ENCODE measurements around the gene GRB10. TPM values are rescaled to one million over a fixed set of nuclear protein-coding genes. Genes with fewer than 3 reads are reported as not detected.
"Not testable (repeated sequence)": the region's sequence is repeated elsewhere in the genome, so short reads cannot be mapped to it uniquely, and the experiment has no call there.

The GRB10 gene
- total RNA-seq, 2 donors from 2014 or later: 1.1 to 1.7 TPM

- no peak overlapping the region for H3K27ac Mint-ChIP-seq
- H3K4me3 Mint-ChIP-seq: no peak overlapping the region
- no peak for ATAC-seq (replicated peaks)
- H3K4me1 Mint-ChIP-seq: no peaks in the 10 kb centered on the region
- H3K36me3 Mint-ChIP-seq (ENCODE audit: low read depth): no peaks in the 10 kb centered on the region
- no peaks in the 10 kb centered on the region for H3K27me3 Mint-ChIP-seq
- H3K9me3 Mint-ChIP-seq: no peaks in the 10 kb centered on the region
These were observed 28.5 kb downstream of the GRB10 start for GRCh38 chr7:50754241-50754640.

- no peak overlapping the region for H3K27ac Mint-ChIP-seq
- no peak overlapping the region for H3K4me3 Mint-ChIP-seq
- ATAC-seq (replicated peaks): no peak
- H3K36me3 Mint-ChIP-seq (ENCODE audit: low read depth): no peaks in the 10 kb centered on the region
- H3K27me3 Mint-ChIP-seq: no peaks in the 10 kb centered on the region
- no peaks in the 10 kb centered on the region for H3K9me3 Mint-ChIP-seq
- no peaks in the 10 kb centered on the region for H3K4me1 Mint-ChIP-seq
These were observed 30.3 kb downstream of the GRB10 start for GRCh38 chr7:50752422-50752821.

GRCh38 chr7:50751146-50751545 lies 31.6 kb downstream of the GRB10 start:
- Mint-ChIP-seq H3K27ac (no peak overlapping the region), H3K27me3 (no peaks in the 10 kb centered on the region), H3K36me3 (ENCODE audit: low read depth) (no peaks in the 10 kb centered on the region), H3K4me3 (no peak overlapping the region), H3K9me3 (no peaks in the 10 kb centered on the region), H3K4me1 (no peaks in the 10 kb centered on the region)
- no peak for ATAC-seq (replicated peaks)

GRCh38 chr7:50749896-50750295 lies 32.8 kb downstream of the GRB10 start:
- no peaks in the 10 kb centered on the region for H3K27me3 Mint-ChIP-seq
- no peak overlapping the region for H3K4me3 Mint-ChIP-seq
- no peaks in the 10 kb centered on the region for H3K36me3 Mint-ChIP-seq (ENCODE audit: low read depth)
- H3K27ac Mint-ChIP-seq: no peak overlapping the region
- no peak for ATAC-seq (replicated peaks)
- no peaks in the 10 kb centered on the region for H3K4me1 Mint-ChIP-seq
- H3K9me3 Mint-ChIP-seq: no peaks in the 10 kb centered on the region

GRCh38 chr7:50748472-50748871 lies 34.2 kb downstream of the GRB10 start:
- Mint-ChIP-seq H3K9me3 (no peaks in the 10 kb centered on the region), H3K4me1 (no peaks in the 10 kb centered on the region), H3K4me3 (no peak overlapping the region), H3K27me3 (no peaks in the 10 kb centered on the region), H3K36me3 (ENCODE audit: low read depth) (no peaks in the 10 kb centered on the region), H3K27ac (no peak overlapping the region)
- ATAC-seq (replicated peaks): no peak

GRCh38 chr7:50745835-50746234 lies 36.9 kb downstream of the GRB10 start:
- H3K27ac Mint-ChIP-seq: no peak overlapping the region
- no peaks in the 10 kb centered on the region for H3K9me3 Mint-ChIP-seq
- H3K4me3 Mint-ChIP-seq: no peak overlapping the region
- no peaks in the 10 kb centered on the region for H3K27me3 Mint-ChIP-seq
- no peaks in the 10 kb centered on the region for H3K36me3 Mint-ChIP-seq (ENCODE audit: low read depth)
- no peak for ATAC-seq (replicated peaks)
- H3K4me1 Mint-ChIP-seq: peaks cover 2% of the 10 kb centered on the region

GRCh38 chr7:50745336-50745735 lies 37.4 kb downstream of the GRB10 start:
- no peaks in the 10 kb centered on the region for H3K27me3 Mint-ChIP-seq
- ATAC-seq (replicated peaks): no peak
- peaks cover 4% of the 10 kb centered on the region for H3K4me1 Mint-ChIP-seq
- H3K36me3 Mint-ChIP-seq (ENCODE audit: low read depth): no peaks in the 10 kb centered on the region
- no peaks in the 10 kb centered on the region for H3K9me3 Mint-ChIP-seq
- H3K27ac Mint-ChIP-seq: no peak overlapping the region
- H3K4me3 Mint-ChIP-seq: no peak overlapping the region

- no peak overlapping the region for H3K4me3 Mint-ChIP-seq
- peaks cover 5% of the 10 kb centered on the region for H3K9me3 Mint-ChIP-seq
- H3K27me3 Mint-ChIP-seq: no peaks in the 10 kb centered on the region
- H3K36me3 Mint-ChIP-seq (ENCODE audit: low read depth): no peaks in the 10 kb centered on the region
- no peak for ATAC-seq (replicated peaks)
- H3K4me1 Mint-ChIP-seq: peaks cover 16% of the 10 kb centered on the region
- H3K27ac Mint-ChIP-seq: no peak overlapping the region
These were observed 38.8 kb downstream of the GRB10 start for GRCh38 chr7:50743893-50744292.

GRCh38 chr7:50743016-50743415 lies 39.7 kb downstream of the GRB10 start:
- Mint-ChIP-seq H3K4me1 (peaks cover 16% of the 10 kb centered on the region), H3K27me3 (no peaks in the 10 kb centered on the region), H3K27ac (no peak overlapping the region), H3K9me3 (peaks cover 5% of the 10 kb centered on the region), H3K4me3 (no peak overlapping the region), H3K36me3 (ENCODE audit: low read depth) (no peaks in the 10 kb centered on the region)
- ATAC-seq (replicated peaks): no peak

GRCh38 chr7:50742401-50742800 lies 40.3 kb downstream of the GRB10 start:
- ATAC-seq (replicated peaks): no peak
- Mint-ChIP-seq H3K36me3 (ENCODE audit: low read depth) (no peaks in the 10 kb centered on the region), H3K9me3 (peaks cover 5% of the 10 kb centered on the region), H3K4me1 (peaks cover 16% of the 10 kb centered on the region), H3K27ac (no peak overlapping the region), H3K4me3 (no peak overlapping the region), H3K27me3 (no peaks in the 10 kb centered on the region)

GRCh38 chr7:50739744-50740435 lies 42.8 kb downstream of the GRB10 start:
- Mint-ChIP-seq H3K4me3 (peak overlapping the region; percentile 79), H3K4me1 (peaks cover 16% of the 10 kb centered on the region), H3K9me3 (peaks cover 5% of the 10 kb centered on the region), H3K27me3 (no peaks in the 10 kb centered on the region), H3K36me3 (ENCODE audit: low read depth) (no peaks in the 10 kb centered on the region), H3K27ac (peak overlapping the region; percentile 89)
- ATAC-seq (replicated peaks): peak; percentile 100

GRCh38 chr7:50738932-50739331 lies 43.8 kb downstream of the GRB10 start:
- peaks cover 16% of the 10 kb centered on the region for H3K4me1 Mint-ChIP-seq
- no peaks in the 10 kb centered on the region for H3K27me3 Mint-ChIP-seq
- peak overlapping the region; percentile 79 for H3K4me3 Mint-ChIP-seq
- no peaks in the 10 kb centered on the region for H3K36me3 Mint-ChIP-seq (ENCODE audit: low read depth)
- peak overlapping the region; percentile 89 for H3K27ac Mint-ChIP-seq
- ATAC-seq (replicated peaks): no peak
- peaks cover 5% of the 10 kb centered on the region for H3K9me3 Mint-ChIP-seq

- H3K4me3 Mint-ChIP-seq; H3K9me3 Mint-ChIP-seq; H3K27ac Mint-ChIP-seq; H3K36me3 Mint-ChIP-seq (ENCODE audit: low read depth); ATAC-seq (replicated peaks); H3K27me3 Mint-ChIP-seq: not testable (repeated sequence)
- H3K4me1 Mint-ChIP-seq: peaks cover 14% of the 10 kb centered on the region
These were observed 46.9 kb downstream of the GRB10 start for GRCh38 chr7:50735836-50736235.

- H3K4me3 Mint-ChIP-seq: no peak overlapping the region
- H3K27ac Mint-ChIP-seq: no peak overlapping the region
- ATAC-seq (replicated peaks): no peak
These were observed 47.4 kb downstream of the GRB10 start for GRCh38 chr7:50735333-50735732.

GRCh38 chr7:50734246-50734645 lies 48.5 kb downstream of the GRB10 start:
- Mint-ChIP-seq H3K4me3 (no peak overlapping the region), H3K36me3 (ENCODE audit: low read depth) (no peaks in the 10 kb centered on the region), H3K27me3 (no peaks in the 10 kb centered on the region), H3K9me3 (no peaks in the 10 kb centered on the region), H3K27ac (no peak overlapping the region), H3K4me1 (peaks cover 2% of the 10 kb centered on the region)
- no peak for ATAC-seq (replicated peaks)

More at GRCh38 chr7:50735333-50735732, 47.4 kb downstream of the GRB10 start:
- Mint-ChIP-seq H3K36me3 (ENCODE audit: low read depth) (no peaks in the 10 kb centered on the region), H3K4me1 (peaks cover 12% of the 10 kb centered on the region), H3K9me3 (peaks cover 5% of the 10 kb centered on the region), H3K27me3 (no peaks in the 10 kb centered on the region)

GRCh38 chr7:50733552-50733951 lies 49.1 kb downstream of the GRB10 start:
- Mint-ChIP-seq H3K27me3 (no peaks in the 10 kb centered on the region), H3K36me3 (ENCODE audit: low read depth) (no peaks in the 10 kb centered on the region), H3K4me3 (no peak overlapping the region), H3K4me1 (no peaks in the 10 kb centered on the region), H3K27ac (no peak overlapping the region), H3K9me3 (no peaks in the 10 kb centered on the region)
- ATAC-seq (replicated peaks): no peak
